ENCODE measurements around the gene SLC10A3. TPM values are rescaled to one million over a fixed set of nuclear protein-coding genes. Genes with fewer than 3 reads are reported as not detected.
A peak's percentile ranks its signal among the peaks of the same experiment; 100 is the strongest.

SLC10A3 gene
- 12.6 and 24.0 TPM in 2 replicates for total RNA-seq (2014; rRNA removed; shearing (Covaris generic))

- in situ Hi-C loops (cut with HindIII; ENCODE audit: low sequenced_read_pairs), result no loop called here
- peak; percentile 91 for DNase-seq (ENCODE audit: low spot score)
These were observed at the start of gene SLC10A3 for GRCh38 chrX:154490414-154491083. Gene SLC10A3, minus strand, starts transcription at chrX:154490629. Its CDS starts 1,689 bp downstream, at chrX:154488940.

- in situ Hi-C loops (cut with HindIII; ENCODE audit: low sequenced_read_pairs), result no loop called here
- DNase-seq (ENCODE audit: low spot score), result no peak
These were observed 48.6 kb upstream of the SLC10A3 start for GRCh38 chrX:154539077-154539476.

GRCh38 chrX:154535892-154536291 is 45.5 kb upstream of the SLC10A3 start:
- no peak for DNase-seq (ENCODE audit: low spot score)
- in situ Hi-C loops (cut with HindIII; ENCODE audit: low sequenced_read_pairs), result no loop called here

GRCh38 chrX:154534526-154535322 is 44.3 kb upstream of the SLC10A3 start:
- in situ Hi-C loops (cut with HindIII; ENCODE audit: low sequenced_read_pairs), result no loop called here

GRCh38 chrX:154532690-154533089 is 42.3 kb upstream of the SLC10A3 start:
- DNase-seq (ENCODE audit: low spot score), result no peak
- in situ Hi-C loops (cut with HindIII; ENCODE audit: low sequenced_read_pairs), result no loop called here

More at GRCh38 chrX:154534526-154535322, 44.3 kb upstream of the SLC10A3 start:
- peak; percentile 74 for DNase-seq (ENCODE audit: low spot score)

- in situ Hi-C loops (cut with HindIII; ENCODE audit: low sequenced_read_pairs), result no loop called here
- no peak for DNase-seq (ENCODE audit: low spot score)
These were observed 41.2 kb upstream of the SLC10A3 start for GRCh38 chrX:154531626-154532025.

GRCh38 chrX:154530286-154530685 is 39.9 kb upstream of the SLC10A3 start:
- in situ Hi-C loops (cut with HindIII; ENCODE audit: low sequenced_read_pairs), result no loop called here
- no peak for DNase-seq (ENCODE audit: low spot score)

GRCh38 chrX:154529206-154529612 is 38.8 kb upstream of the SLC10A3 start:
- no peak for DNase-seq (ENCODE audit: low spot score)
- in situ Hi-C loops (cut with HindIII; ENCODE audit: low sequenced_read_pairs), result no loop called here

GRCh38 chrX:154526901-154527675 is 36.7 kb upstream of the SLC10A3 start:
- peak; percentile 82 for DNase-seq (ENCODE audit: low spot score)
- in situ Hi-C loops (cut with HindIII; ENCODE audit: low sequenced_read_pairs), result no loop called here

GRCh38 chrX:154525606-154526490 is 35.4 kb upstream of the SLC10A3 start:
- in situ Hi-C loops (cut with HindIII; ENCODE audit: low sequenced_read_pairs), result no loop called here
- DNase-seq (ENCODE audit: low spot score), result no peak

GRCh38 chrX:154519389-154519788 is 29.0 kb upstream of the SLC10A3 start:
- no peak for DNase-seq (ENCODE audit: low spot score)
- in situ Hi-C loops (cut with HindIII; ENCODE audit: low sequenced_read_pairs), result no loop called here

GRCh38 chrX:154517101-154517781 is 26.8 kb upstream of the SLC10A3 start:
- in situ Hi-C loops (cut with HindIII; ENCODE audit: low sequenced_read_pairs), result no loop called here
- DNase-seq (ENCODE audit: low spot score), result no peak

- in situ Hi-C loops (cut with HindIII; ENCODE audit: low sequenced_read_pairs), result no loop called here
- peak; percentile 29 for DNase-seq (ENCODE audit: low spot score)
These were observed 26.2 kb upstream of the SLC10A3 start for GRCh38 chrX:154516656-154517100.

- in situ Hi-C loops (cut with HindIII; ENCODE audit: low sequenced_read_pairs), result no loop called here
- DNase-seq (ENCODE audit: low spot score), result peak; percentile 91
These were observed 25.7 kb upstream of the SLC10A3 start, which contains the start of gene FAM3A for GRCh38 chrX:154515966-154516655. Gene FAM3A, minus strand, starts transcription at chrX:154516232. Its CDS starts 460 bp downstream, at chrX:154515772.

- in situ Hi-C loops (cut with HindIII; ENCODE audit: low sequenced_read_pairs), result no loop called here
- no peak for DNase-seq (ENCODE audit: low spot score)
These were observed 24.9 kb upstream of the SLC10A3 start for GRCh38 chrX:154515090-154515965.

GRCh38 chrX:154513716-154514115 is 23.3 kb upstream of the SLC10A3 start:
- in situ Hi-C loops (cut with HindIII; ENCODE audit: low sequenced_read_pairs), result no loop called here
- no peak for DNase-seq (ENCODE audit: low spot score)
